Vagina (tissue), 2 donors: ENCODE data around the gene UNC5CL.

ENCODE experiments used
- CTCF ChIP-seq, 3 experiments: fragments of 450-650 bp in 2 of 3; fragments of 200-600 bp in 1 of 3; sonication (generic) in 1 of 3; IDR thresholded peaks; one replicate each; pipeline ENCODE4 v1.5.1; 2017 to 2019; ENCODE audit warnings: antibody characterized with exemption in 3 of 3, mild to moderate bottlenecking in 2 of 3, moderate library complexity in 2 of 3
- POLR2A ChIP-seq, 2 donors: fragments of 450-650 bp; IDR thresholded peaks; one replicate each; pipeline ENCODE4 v1.6.1; 2017; ENCODE audit warnings: antibody characterized with exemption in 2 of 2, mild to moderate bottlenecking in 2 of 2, moderate library complexity in 2 of 2
- POLR2AphosphoS5 ChIP-seq, 2 donors: sonication (generic); formaldehyde crosslinking; IDR thresholded peaks; one replicate each; pipeline ENCODE4 v1.9.0; 2017; ENCODE audit warnings: antibody characterized with exemption in 2 of 2, mild to moderate bottlenecking in 2 of 2, low read depth in 1 of 2; ENCODE audit not compliant: insufficient read depth in 1 of 2

DNA sequence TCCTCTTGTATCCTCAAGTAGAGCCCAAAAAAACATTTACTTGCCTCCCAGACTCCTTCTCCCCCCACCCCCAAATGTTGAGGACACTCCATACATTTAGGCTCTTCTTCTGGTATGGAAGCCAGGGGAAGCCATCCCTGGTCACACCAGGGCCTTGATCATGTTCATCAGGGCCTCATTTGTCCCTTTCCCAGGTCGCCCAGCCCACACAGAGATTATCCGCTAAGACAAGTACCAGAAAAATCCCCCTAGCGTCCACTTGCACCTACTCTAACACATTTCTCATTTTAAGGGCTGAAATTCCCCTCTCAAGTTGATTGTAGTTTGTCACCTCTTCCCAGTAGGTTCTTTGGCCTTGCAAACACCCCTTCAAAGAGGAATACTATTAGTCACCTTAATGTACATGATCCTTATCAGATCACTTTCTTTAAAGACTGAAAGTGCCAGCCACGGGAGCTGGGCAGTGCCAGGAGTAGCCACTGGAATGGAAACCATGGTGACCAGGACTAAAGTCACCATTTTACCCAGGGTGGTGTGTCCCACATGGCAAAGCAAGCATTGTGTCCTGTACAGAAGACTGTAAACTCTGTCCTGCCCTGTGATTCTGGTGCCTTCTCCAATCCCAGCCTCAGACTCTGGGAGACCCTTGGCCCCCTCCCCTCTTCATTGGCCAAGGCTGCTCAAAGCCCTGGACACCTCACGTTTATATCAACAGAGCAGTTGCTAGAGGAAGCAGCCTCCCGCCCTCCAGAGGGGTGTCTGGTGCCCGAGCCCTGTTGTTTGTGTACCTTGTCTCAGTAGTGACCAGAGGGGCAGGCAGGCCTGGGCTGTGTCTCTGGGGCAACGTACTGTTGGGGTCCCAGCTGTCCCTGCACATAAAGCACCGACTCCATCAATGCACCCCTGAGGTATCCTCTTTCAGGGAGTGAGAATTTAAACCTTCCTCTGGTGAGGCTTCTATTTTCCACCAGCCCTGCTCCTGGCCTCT lies 9.0 kb upstream of the UNC5CL start:
- TF ChIP-seq CTCF (IDR thresholded peaks at IDR 0.05), result no peak
- no peak for TF ChIP-seq POLR2A (IDR thresholded peaks at IDR 0.05)
- TF ChIP-seq POLR2AphosphoS5 (IDR thresholded peaks at IDR 0.05; ENCODE audit: insufficient read depth in 1 of 2, low read depth in 1 of 2), result no peak
